SK-N-SH (cell line): ENCODE data around the gene ZBTB7A. TPM values are rescaled to one million over a fixed set of nuclear protein-coding genes. Genes with fewer than 3 reads are reported as not detected.

Source experiments
- CTCF ChIA-PET: fragments of 300-600, 350-600 bp; formaldehyde crosslinking; extraction: SDS; loops from one replicate; lab custom pipeline; 2021; lab: Yijun Ruan, JAX
- POLR2A ChIA-PET: fragments of 350-600 bp; sonication (Branson Sonifier 250); formaldehyde crosslinking; extraction: SDS; loops from one replicate; lab custom pipeline; 2020; ENCODE audit warnings: antibody characterized with exemption, inconsistent platforms; lab: Yijun Ruan, JAX
- DNase-seq: peaks from one replicate; pipeline ENCODE4 v3.0.0; 2012
- H2AFZ ChIP-seq: fragments of 200-600 bp; sonication (generic); 2 replicates; pipeline ENCODE4 v1.8.1; 2016; ENCODE audit warnings: antibody characterized with exemption, mild to moderate bottlenecking, low read depth
- H3F3A ChIP-seq: fragments of 200-600 bp; sonication (generic); replicated peaks from 2 replicates; pipeline ENCODE3; 2016; ENCODE audit warnings: antibody characterized with exemption, mild to moderate bottlenecking; ENCODE audit not compliant: insufficient read depth
- H3K27ac ChIP-seq, 2 experiments: fragments of 200-500 bp in 1 of 2; fragments of 200-600 bp in 1 of 2; sonication (Bioruptor generic) in 1 of 2; sonication (generic), shearing (Covaris generic) in 1 of 2; 2 replicates each; pipeline versions ENCODE4 v1.5.1 to v1.6.1; 2014 to 2016; ENCODE audit warnings: low read depth in 2 of 2, inconsistent platforms in 1 of 2, low read length in 1 of 2, mild to moderate bottlenecking in 1 of 2, mixed read lengths in 1 of 2
- H3K27me3 ChIP-seq: fragments of 200-600 bp; sonication (generic), shearing (Covaris generic); 2 replicates; pipeline ENCODE4 v1.6.1; 2016; ENCODE audit warnings: mixed run types; ENCODE audit not compliant: insufficient read depth
- H3K36me3 ChIP-seq, 2 experiments: fragments of 200-500 bp in 1 of 2; fragments of 200-600 bp in 1 of 2; sonication (Bioruptor generic) in 1 of 2; sonication (generic) in 1 of 2; replicated peaks in 1 of 2; 2 replicates each; pipeline versions ENCODE3 to v1.5.1; 2014 to 2016; ENCODE audit warnings: low read length in 1 of 2, mild to moderate bottlenecking in 1 of 2; ENCODE audit not compliant: insufficient read depth in 2 of 2, control insufficient read depth in 1 of 2
- H3K4me1 ChIP-seq, 2 experiments: fragments of 200-500 bp in 1 of 2; fragments of 200-600 bp in 1 of 2; sonication (Bioruptor generic) in 1 of 2; sonication (generic), shearing (Covaris generic) in 1 of 2; 2 replicates each; pipeline versions ENCODE4 v1.5.1 to v1.6.1; 2014 to 2016; ENCODE audit warnings: low read depth in 1 of 2, low read length in 1 of 2, mixed run types in 1 of 2; ENCODE audit not compliant: insufficient read depth in 2 of 2, control insufficient read depth in 1 of 2
- H3K4me2 ChIP-seq: fragments of 200-600 bp; sonication (generic), shearing (Covaris generic); 2 replicates; pipeline ENCODE4 v1.6.1; 2017; ENCODE audit warnings: mixed run types
- H3K4me3 ChIP-seq, 2 experiments: fragments of 200-500 bp in 1 of 2; fragments of 200-600 bp in 1 of 2; sonication (Bioruptor generic) in 1 of 2; sonication (generic), shearing (Covaris generic) in 1 of 2; 2 replicates each; pipeline versions ENCODE4 v1.5.1 to v1.8.1; 2014 to 2016; ENCODE audit warnings: low read depth in 2 of 2, inconsistent platforms in 1 of 2, low read length in 1 of 2, mild to moderate bottlenecking in 1 of 2, mixed read lengths in 1 of 2, moderate library complexity in 1 of 2
- H3K79me2 ChIP-seq: fragments of 200-600 bp; sonication (generic); 2 replicates; pipeline ENCODE4 v1.8.1; 2017; ENCODE audit warnings: mild to moderate bottlenecking; ENCODE audit not compliant: insufficient read depth
- H3K9ac ChIP-seq: fragments of 200-600 bp; sonication (generic); 2 replicates; pipeline ENCODE4 v1.6.1; 2017; ENCODE audit warnings: mixed run types
- H3K9me2 ChIP-seq: fragments of 200-600 bp; sonication (generic); 2 replicates; pipeline ENCODE4 v1.6.1; 2017; ENCODE audit warnings: mixed run types
- H3K9me3 ChIP-seq: fragments of 200-600 bp; sonication (generic); 2 replicates; pipeline ENCODE4 v1.6.1; 2017; ENCODE audit warnings: mixed run types, mild to moderate bottlenecking, moderate library complexity
- H4K20me1 ChIP-seq: fragments of 200-600 bp; sonication (generic); 2 replicates; pipeline ENCODE4 v1.6.1; 2017; ENCODE audit warnings: mild to moderate bottlenecking, mixed run types; ENCODE audit not compliant: insufficient read depth
- FOXJ3 ChIP-seq: sonication (generic); formaldehyde crosslinking; IDR thresholded peaks from 2 replicates; pipeline ENCODE4 v1.5.1; 2020; ENCODE audit warnings: mild to moderate bottlenecking, missing genetic modification reagents
- JUND ChIP-seq: IDR thresholded peaks from 2 replicates; pipeline ENCODE4 v1.4.0; 2012
- MXI1 ChIP-seq: IDR thresholded peaks from 2 replicates; pipeline ENCODE4 v1.6.1; 2012; ENCODE audit warnings: mild to moderate bottlenecking, low read depth, low read length, improper control_type of control experiment
- RFX5 ChIP-seq: IDR thresholded peaks from 2 replicates; pipeline ENCODE4 v1.6.1; 2012; ENCODE audit warnings: mild to moderate bottlenecking, improper control_type of control experiment, low read length
- SMC3 ChIP-seq: IDR thresholded peaks from 2 replicates; pipeline ENCODE4 v1.6.1; 2012; ENCODE audit warnings: low read depth, low read length, improper control_type of control experiment
- TAF1 ChIP-seq: IDR thresholded peaks from 2 replicates; pipeline ENCODE4 v1.6.1; 2012; ENCODE audit warnings: low read depth, mild to moderate bottlenecking, low read length, moderate library complexity, borderline replicate concordance
- TEAD4 ChIP-seq: IDR thresholded peaks from 2 replicates; pipeline ENCODE4 v1.4.0; 2012; ENCODE audit warnings: mild to moderate bottlenecking, borderline replicate concordance; ENCODE audit not compliant: insufficient read depth
- WGBS: methylation state at CpG from one replicate; pipeline ENCODE4 v1.1.6; 2017; ENCODE audit warnings: low lambda C conversion rate; 5-methylcytosine and 5-hydroxymethylcytosine counted together
- polyA plus RNA-seq, 3 experiments: library from polyadenylated mRNA; depleted of rRNA; stranded (reverse); fragments of >200 nt; gene quantifications; 2 replicates each; pipeline ENCODE4 v1.2.3, GENCODE V29; 2012

Gene ZBTB7A
- polyA plus RNA-seq, 1 of the 3 experiments (the other 2 are of a cell fraction), result 7.4 TPM

GRCh38 chr19:3995607-3996006, 71.1 kb downstream of the ZBTB7A start:
- no peak overlapping the region for H3K9ac ChIP-seq
- H3K9me3 ChIP-seq, result no peaks in the 10 kb centered on the region
- H3K27me3 ChIP-seq, result no peaks in the 10 kb centered on the region
- no peaks in the 10 kb centered on the region for H3K79me2 ChIP-seq
- no peaks in the 10 kb centered on the region for H3F3A ChIP-seq
- no peaks in the 10 kb centered on the region for H4K20me1 ChIP-seq
- H3K9me2 ChIP-seq, result no peaks in the 10 kb centered on the region
- no peak for TF ChIP-seq RFX5
- no peak for TF ChIP-seq JUND
- no peak for TF ChIP-seq TEAD4
- TF ChIP-seq MXI1, result no peak
- no peak for TF ChIP-seq SMC3
- TF ChIP-seq FOXJ3 (CRISPR knock-in tag), result no peak
- no peak for TF ChIP-seq TAF1
- no peak overlapping the region for H3K27ac ChIP-seq
- no peaks in the 10 kb centered on the region for H3K36me3 ChIP-seq
- H3K4me2 ChIP-seq, result no peak overlapping the region
- CTCF ChIA-PET, result interaction anchor here (1.1 to 1.9 kb wide), 2 partner anchors 8 to 10 kb away, joined by 3 to 6 read pairs; partner anchors contain the start of gene EEF2
- H3K4me1 ChIP-seq, result no peaks in the 10 kb centered on the region
- POLR2A ChIA-PET, result interaction anchor here (1.4 kb wide), 1 partner anchor 10 kb away, joined by 5 read pairs; the partner anchor contains the start of gene EEF2
- H2AFZ ChIP-seq, result no peak overlapping the region
- no peak overlapping the region for H3K4me3 ChIP-seq
- WGBS, result 77% methylated on average over 6 of the region's 6 CpGs
- no peak for DNase-seq

Other genes starting within 250 kb of the ZBTB7A start
- 0.18 and 0.44 TPM in 2 replicates for gene ZFR2, start 197.9 kb downstream of the ZBTB7A start, polyA plus RNA-seq (2012; rRNA removed)
- 0.84 and 1.2 TPM in 2 replicates for gene ATCAY, start 186.2 kb downstream of the ZBTB7A start, polyA plus RNA-seq (2012; rRNA removed)
- gene NMRK2, start 133.8 kb downstream of the ZBTB7A start, polyA plus RNA-seq (2012; rRNA removed), result not detected in 2 replicates
- gene DAPK3, start 95.8 kb downstream of the ZBTB7A start, polyA plus RNA-seq (2012; rRNA removed), result 118 and 142 TPM in 2 replicates
- gene EEF2, start 81.4 kb downstream of the ZBTB7A start, polyA plus RNA-seq (2012; rRNA removed), result 1,295 and 1,553 TPM in 2 replicates
- 7.7 and 14.1 TPM in 2 replicates for gene PIAS4, start 59.2 kb downstream of the ZBTB7A start, polyA plus RNA-seq (2012; rRNA removed)
- gene MAP2K2, start 57.2 kb upstream of the ZBTB7A start, polyA plus RNA-seq (2012; rRNA removed), result 67.2 and 114 TPM in 2 replicates
- 0.05 TPM in 1 of 2 replicates, not detected in the other for gene CREB3L3, start 86.7 kb upstream of the ZBTB7A start, polyA plus RNA-seq (2012; rRNA removed)
- gene SIRT6, start 115.7 kb upstream of the ZBTB7A start, polyA plus RNA-seq (2012; rRNA removed), result 37.2 and 41.0 TPM in 2 replicates
- 0.87 and 1.1 TPM in 2 replicates for gene ANKRD24, start 115.8 kb upstream of the ZBTB7A start, polyA plus RNA-seq (2012; rRNA removed)
- 3.6 and 3.7 TPM in 2 replicates for gene EBI3, start 162.6 kb upstream of the ZBTB7A start, polyA plus RNA-seq (2012; rRNA removed)
- 25.3 and 29.0 TPM in 2 replicates for gene YJU2, start 180.2 kb upstream of the ZBTB7A start, polyA plus RNA-seq (2012; rRNA removed)
- gene SHD, start 212.4 kb upstream of the ZBTB7A start, polyA plus RNA-seq (2012; rRNA removed), result 3.1 and 6.9 TPM in 2 replicates
- gene TMIGD2, start 235.5 kb upstream of the ZBTB7A start, polyA plus RNA-seq (2012; rRNA removed), result 0.06 TPM in 1 of 2 replicates, not detected in the other
- 46.7 and 49.0 TPM in 2 replicates for gene FSD1, start 237.7 kb upstream of the ZBTB7A start, polyA plus RNA-seq (2012; rRNA removed)